ENCODE measurements around the gene ANKRD1. TPM values are rescaled to one million over a fixed set of nuclear protein-coding genes. Genes with fewer than 3 reads are reported as not detected.

The ANKRD1 gene
- total RNA-seq, 1 experiment from 2014 or later: not detected

GRCh38 chr10:90958781-90959180 lies 37.9 kb upstream of the ANKRD1 start:
- Histone ChIP-seq H3K27ac (ENCODE audit: low read depth, low read length) (no peak overlapping the region), H3K4me2 (ENCODE audit: low read length) (no peak overlapping the region), H3K36me3 (ENCODE audit: control insufficient read depth in 1 of 2, insufficient read depth in 2 of 2, low read length in 2 of 2) (no peaks in the 10 kb centered on the region), H3K4me1 (ENCODE audit: control insufficient read depth in 1 of 2, insufficient read depth in 2 of 2, low read length in 2 of 2) (peaks cover 0 to 12% of the 10 kb centered on the region in 2 experiments; a peak in 2 of 4 replicates), H3K4me3 (replicated peaks in 1 of 2; ENCODE audit: low read depth in 1 of 2, low read length in 2 of 2) (no peak overlapping the region), H3K9me3 (ENCODE audit: control insufficient read depth in 1 of 2, insufficient read depth in 1 of 2, low read depth in 1 of 2, low read length in 2 of 2) (no peaks in the 10 kb centered on the region), H3K27me3 (ENCODE audit: insufficient read depth, low read length) (no peaks in the 10 kb centered on the region), H2AFZ (ENCODE audit: low read depth, low read length, poor library complexity, severe bottlenecking) (no peak overlapping the region), H3K9ac (ENCODE audit: low read length) (no peak overlapping the region), H3K79me2 (ENCODE audit: insufficient read depth, low read length) (no peaks in the 10 kb centered on the region), H4K20me1 (ENCODE audit: insufficient read depth) (no peaks in the 10 kb centered on the region), H3K9me2 (ENCODE audit: insufficient read depth) (no peaks in the 10 kb centered on the region)
- BruUV-seq (replicated peaks): no TSS peak
- DNase-seq (ENCODE audit: low read depth, low spot score): no peak
- POLR2A ChIA-PET: no interaction called here
- RAD21 ChIA-PET (ENCODE audit: low non-redundant PET in 1 of 2, low total read pairs in 2 of 2, uncharacterized antibody in 2 of 2, unreplicated experiment in 2 of 2): no interaction called here
- TF ChIP-seq REST (IDR thresholded peaks at IDR 0.05; ENCODE audit: low read depth) (no peak), EGR1 (IDR thresholded peaks at IDR 0.05; ENCODE audit: low read depth) (no peak), ZNF274 (IDR thresholded peaks at IDR 0.05; ENCODE audit: low read depth, low read length) (no peak), ZBTB33 (IDR thresholded peaks at IDR 0.05; ENCODE audit: extremely low read depth, insufficient replicate concordance, low read length) (no peak), ATF3 (IDR thresholded peaks at IDR 0.05) (no peak), POLR2A (IDR thresholded peaks at IDR 0.05; ENCODE audit: borderline replicate concordance, extremely low read depth, insufficient read depth, insufficient read length) (no peak), SIN3A (IDR thresholded peaks at IDR 0.05; ENCODE audit: low read depth) (no peak), ELF1 (IDR thresholded peaks at IDR 0.05; ENCODE audit: borderline replicate concordance, low read depth) (no peak), SP1 (IDR thresholded peaks at IDR 0.05; ENCODE audit: low read depth) (no peak), RAD21 (IDR thresholded peaks at IDR 0.05; ENCODE audit: low read depth) (no peak), EZH2 (IDR thresholded peaks at IDR 0.05) (no peak), TCF7L2 (IDR thresholded peaks at IDR 0.05; ENCODE audit: borderline replicate concordance, extremely low read depth, insufficient read depth, insufficient read length) (no peak), EZH2phosphoT487 (IDR thresholded peaks at IDR 0.05; ENCODE audit: borderline replicate concordance) (no peak), FOSL1 (IDR thresholded peaks at IDR 0.05; ENCODE audit: low read depth) (no peak), SRF (IDR thresholded peaks at IDR 0.05; ENCODE audit: low read depth) (no peak), JUND (IDR thresholded peaks at IDR 0.05) (no peak)
- intact Hi-C loops (cut with micrococcal nuclease): no loop called here
- no peak for ATAC-seq
- CTCF ChIA-PET: no interaction called here
